Measurements from ENCODE around the gene WDR45.

WDR45 gene

GRCh38 chrX:49042581-49043219, 37.0 kb downstream of the WDR45 start:
- no peak for DNase-seq

- peak in 1 of 2 experiments; percentile 1 for DNase-seq
These were observed 37.7 kb downstream of the WDR45 start for GRCh38 chrX:49041744-49042580.

- DNase-seq, result no peak
These were observed 39.2 kb downstream of the WDR45 start for GRCh38 chrX:49040376-49040955.

GRCh38 chrX:49039598-49040375, 39.9 kb downstream of the WDR45 start:
- peak; percentile 55 to 64 for DNase-seq

GRCh38 chrX:49037883-49038475, 41.7 kb downstream of the WDR45 start:
- DNase-seq, result no peak

- no peak for DNase-seq
These were observed 49.4 kb downstream of the WDR45 start for GRCh38 chrX:49030283-49030682.

GRCh38 chrX:49029876-49030275, 49.8 kb downstream of the WDR45 start:
- no peak for DNase-seq

All from SHP77 (cell line).